Activated CD4-positive, alpha-beta T cell treated with anti-CD3 and anti-CD28 coated beads, Interleukin-10, Interleukin-2, amounts not matched to agents 100 ng/mL and 50 ng/mL, durations not matched to agents 16 hours and 8 hours (primary cell): Measurements from ENCODE around the gene MED26.

Experiments
- DNase-seq: peaks from one replicate; pipeline ENCODE4 v3.0.0-alpha.2; 2020

Gene MED26

DNA sequence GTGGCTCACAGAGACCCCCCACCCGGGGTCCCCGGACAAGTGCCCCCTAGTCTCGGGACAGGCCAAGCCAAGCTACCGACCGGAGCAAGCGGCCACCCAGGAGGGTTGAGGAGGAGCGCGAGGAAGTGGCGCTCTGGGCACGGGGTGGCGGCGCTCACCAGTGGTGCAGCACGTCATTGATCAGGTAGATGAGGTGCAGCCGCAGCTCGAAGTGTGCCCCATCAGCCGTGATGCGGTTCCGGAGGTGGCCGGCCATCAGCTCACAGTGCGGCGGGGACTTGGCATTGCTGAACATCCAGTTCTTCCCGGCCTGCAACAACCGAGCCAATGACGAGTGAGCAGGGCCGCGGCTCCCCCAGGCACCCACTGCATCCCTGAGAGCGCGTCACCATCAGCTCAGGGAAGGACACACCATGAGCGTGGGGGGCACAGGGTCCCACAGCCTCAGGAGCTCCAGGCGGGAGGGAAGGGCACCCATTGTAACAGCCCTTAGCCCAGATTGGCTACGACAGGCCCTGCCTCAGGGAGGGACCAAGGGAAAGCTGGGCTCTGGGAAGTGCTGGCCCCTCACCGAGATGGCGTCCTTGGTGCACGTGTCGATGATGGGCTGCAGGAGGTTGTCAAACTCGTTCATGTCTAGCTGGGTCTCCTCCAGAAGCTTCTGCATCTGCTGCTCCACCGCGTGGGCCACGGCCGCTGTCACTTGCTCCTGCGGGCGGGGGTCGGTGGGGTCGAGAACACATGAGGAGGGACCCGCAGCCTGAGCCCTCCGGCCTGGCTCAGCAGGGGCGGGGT is 95.4 kb downstream of the MED26 start:
- DNase-seq, result no peak

DNA sequence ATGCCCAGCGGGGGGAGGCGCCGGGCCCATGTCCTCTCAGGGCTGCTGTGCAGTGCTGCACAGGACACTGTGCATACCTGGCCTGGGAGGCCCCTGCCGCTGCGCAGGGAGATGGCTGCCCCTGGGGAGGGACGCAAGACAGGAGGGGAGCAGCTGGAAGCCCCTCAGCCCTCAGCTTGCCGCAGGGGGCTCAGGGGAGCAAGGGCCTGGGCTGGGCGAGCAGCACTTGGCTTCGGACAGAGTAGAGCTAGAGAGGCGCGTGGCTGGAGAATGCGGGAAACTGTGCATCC is 96.7 kb downstream of the MED26 start:
- no peak for DNase-seq

GRCh38 chr19:16530540-16531379 is 97.2 kb downstream of the MED26 start:
- no peak for DNase-seq

- DNase-seq, result no peak
Observed at GRCh38 chr19:16529466-16530144, 98.4 kb downstream of the MED26 start.

- DNase-seq, result peak; percentile 46
Observed at GRCh38 chr19:16527971-16528521, 100.0 kb downstream of the MED26 start.

DNA sequence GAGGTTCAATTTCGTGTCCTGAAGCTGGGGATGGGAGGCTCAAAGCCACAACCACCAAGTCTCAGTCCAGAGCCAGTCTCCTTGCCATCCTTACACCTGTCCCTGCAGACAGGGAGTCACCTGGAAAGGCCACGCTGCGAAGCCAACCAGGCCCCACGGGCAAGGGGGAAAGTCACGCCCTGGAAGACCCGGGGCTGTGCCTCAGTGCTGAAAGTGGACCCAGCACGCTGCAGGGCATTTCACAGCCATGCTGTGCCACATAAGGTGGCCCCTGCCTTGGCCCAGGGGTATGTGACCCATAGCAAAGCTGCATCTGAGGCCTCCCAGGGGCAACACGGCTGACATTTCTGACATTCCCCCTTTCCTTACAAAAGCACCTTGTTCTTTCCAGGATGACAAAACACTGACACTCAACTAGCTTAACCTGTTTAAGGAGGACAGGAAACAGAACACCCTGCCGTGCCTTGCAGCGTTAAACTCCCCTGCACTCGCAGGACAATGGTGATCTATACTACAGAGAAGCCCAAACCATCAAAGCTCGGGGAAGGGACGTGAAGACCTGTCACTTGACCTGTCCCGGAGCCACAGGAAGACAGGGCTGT is 100.6 kb downstream of the MED26 start:
- no peak for DNase-seq

DNA sequence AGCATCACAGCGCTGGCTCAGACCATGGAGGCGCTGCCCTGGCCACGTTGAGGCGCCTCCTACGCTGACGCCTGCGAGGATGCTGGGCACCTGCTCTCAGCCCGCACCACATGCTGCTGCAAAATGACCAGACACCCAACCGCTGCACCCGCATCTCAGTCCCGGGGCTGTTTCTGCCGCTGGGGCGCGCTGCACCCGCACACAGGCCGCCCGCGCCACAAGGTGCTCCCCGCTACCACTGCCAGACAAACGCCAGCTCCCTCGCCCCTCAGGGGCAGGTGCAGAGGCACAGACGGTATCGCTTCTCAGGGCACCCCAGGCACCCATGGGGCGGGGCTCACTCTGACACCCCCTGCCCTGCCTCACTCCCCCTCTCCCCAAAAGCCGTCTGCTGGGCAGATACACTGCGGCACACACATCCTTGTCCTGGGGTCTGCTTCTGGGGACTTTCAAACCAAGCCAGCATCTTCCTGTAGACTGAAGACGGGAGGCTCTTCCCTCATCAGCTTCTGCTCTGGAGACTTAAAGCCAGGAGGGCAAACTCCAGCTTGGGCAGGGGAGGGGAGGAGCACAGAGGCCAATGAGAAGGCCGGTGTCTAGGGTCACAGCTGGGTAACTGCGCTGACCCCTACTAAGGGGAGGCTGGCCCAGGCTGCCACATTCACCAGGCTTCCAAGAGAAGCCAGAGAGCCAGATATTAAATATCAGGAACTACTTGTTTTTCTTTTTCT is 102.1 kb downstream of the MED26 start:
- no peak for DNase-seq

- no peak for DNase-seq
Observed at GRCh38 chr19:16524991-16525734, 102.8 kb downstream of the MED26 start.
